ENCODE data around the gene ANKFN1.
"Not testable (repeated sequence)": the region's sequence is repeated elsewhere in the genome, so short reads cannot be mapped to it uniquely, and the experiment has no call there.

The ANKFN1 gene

DNA sequence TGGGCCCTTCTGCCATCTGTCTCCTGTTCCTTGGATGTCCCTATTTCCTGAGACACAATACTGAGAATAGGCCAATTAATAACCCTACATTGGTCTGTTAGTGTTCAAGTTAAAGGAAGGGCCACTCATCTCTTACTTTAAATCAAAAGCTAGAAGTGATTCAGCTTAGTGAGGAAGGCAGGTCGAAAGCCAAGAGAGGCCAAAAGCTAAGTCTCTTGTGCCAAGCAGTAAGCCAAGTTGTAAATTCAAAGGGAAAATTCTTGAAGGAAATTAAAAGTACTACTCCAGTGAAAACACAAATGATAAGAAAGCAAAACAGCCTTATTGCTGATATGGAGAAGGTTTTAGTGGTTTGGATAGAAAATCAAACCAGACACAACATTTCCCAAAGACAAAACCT lies 28.8 kb downstream of the ANKFN1 start:
- no peak for DNase-seq

DNA sequence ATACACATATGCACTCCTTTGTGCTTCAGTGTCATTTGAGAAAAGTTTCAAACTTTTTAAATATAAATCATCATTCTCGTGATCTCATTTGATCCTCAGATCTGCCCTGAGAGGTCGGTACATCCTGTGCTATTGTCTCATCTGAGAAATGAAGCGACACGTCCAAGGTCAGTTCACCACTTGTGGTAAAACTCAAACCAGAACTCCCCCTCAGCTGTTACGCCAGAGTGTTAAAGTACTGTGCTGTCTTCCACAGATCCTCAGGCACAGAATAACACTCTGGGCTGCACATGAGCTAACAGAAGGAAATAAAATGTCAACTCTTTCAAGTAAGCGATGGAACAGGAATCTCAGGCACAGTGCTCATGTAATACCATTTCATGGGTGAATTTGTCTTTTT lies 31.4 kb downstream of the ANKFN1 start:
- no peak for DNase-seq

- no peak for DNase-seq
Measured at GRCh38 chr17:56185491-56186221, 32.4 kb downstream of the ANKFN1 start.

DNA sequence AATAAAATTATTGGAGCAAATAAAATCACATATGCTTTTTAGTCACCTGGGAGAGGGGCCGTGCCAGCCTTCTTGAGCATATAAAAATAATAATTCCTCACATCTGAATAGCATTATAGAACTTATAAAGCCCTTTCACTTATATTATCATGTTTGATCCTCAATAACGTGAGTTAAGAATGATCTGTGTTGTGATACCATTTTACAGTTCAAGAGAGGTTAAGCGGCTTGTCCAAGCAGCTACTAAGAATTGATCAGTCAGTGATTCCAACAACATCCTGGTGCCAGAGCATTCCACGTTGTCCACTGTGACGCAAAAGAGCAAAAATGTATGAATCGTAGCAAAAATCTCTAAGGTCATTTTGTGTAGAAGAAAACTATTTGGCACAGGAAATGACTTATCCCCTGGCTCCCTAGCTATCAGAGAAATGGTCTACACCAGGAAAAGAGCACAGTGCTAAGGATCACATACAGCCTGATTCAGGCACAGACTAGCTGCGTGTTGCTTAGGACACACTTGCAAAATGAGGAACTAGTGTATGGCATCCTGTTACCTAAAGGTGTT lies 33.0 kb downstream of the ANKFN1 start:
- DNase-seq = no peak

DNA sequence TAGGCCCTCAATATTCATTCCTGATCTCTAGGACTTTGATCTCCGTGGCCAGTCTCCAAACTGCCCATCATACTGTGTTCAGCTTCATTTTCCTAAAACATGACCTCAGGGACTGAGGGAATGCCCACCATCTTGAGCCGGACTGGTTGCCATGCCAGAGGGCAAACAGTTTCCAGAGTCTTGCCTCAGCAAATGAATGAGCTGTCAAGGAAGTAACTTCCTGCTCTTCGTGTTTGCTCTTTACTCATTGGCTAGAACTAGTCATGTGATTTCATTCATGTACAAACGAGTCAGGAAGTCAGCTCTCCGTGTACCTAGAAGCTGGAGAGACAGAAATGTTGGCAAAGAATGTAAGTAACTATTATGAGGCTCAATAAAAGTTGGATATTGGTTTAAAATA lies 50.2 kb downstream of the ANKFN1 start:
- no peak for DNase-seq

- no peak for DNase-seq
Measured at GRCh38 chr17:56206351-56206750, 53.1 kb downstream of the ANKFN1 start.

DNA sequence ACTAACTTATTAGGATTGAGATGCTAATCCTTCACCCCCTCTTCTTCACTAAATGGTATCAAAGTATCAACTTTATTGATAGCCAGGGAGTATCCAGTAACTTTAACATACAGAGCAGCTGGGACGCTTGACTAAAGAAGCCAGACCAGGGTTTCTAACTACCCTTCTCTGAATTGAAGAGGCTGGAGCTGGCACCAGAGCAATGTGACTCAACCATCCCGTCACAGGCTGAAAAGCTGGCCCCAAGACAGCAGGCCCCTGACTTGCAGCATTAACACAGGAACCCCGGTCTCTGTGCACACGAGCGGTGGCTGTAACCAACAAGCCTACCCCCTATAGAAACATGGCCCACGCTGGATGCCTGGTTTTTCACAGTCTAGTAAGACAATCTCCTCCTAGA lies 59.8 kb downstream of the ANKFN1 start:
- DNase-seq = no peak

DNA sequence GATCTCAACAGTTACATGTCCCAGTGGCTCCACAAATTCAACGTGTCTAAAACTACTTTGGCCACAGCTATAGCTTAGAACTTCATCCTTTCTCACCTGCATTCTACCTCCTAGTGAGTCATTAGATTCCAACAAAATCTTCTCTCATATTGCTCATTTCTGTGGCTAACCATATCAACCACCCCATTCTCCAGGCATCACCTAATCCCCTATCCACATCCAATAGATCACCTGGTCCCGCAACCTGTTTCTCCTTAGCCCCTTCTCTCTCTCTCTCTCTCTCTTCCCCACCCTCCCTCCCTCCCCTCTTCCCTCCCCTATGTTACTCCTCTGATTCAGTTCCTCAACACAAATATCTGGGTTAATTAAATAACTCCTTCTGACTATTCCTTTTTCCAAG lies 64.6 kb downstream of the ANKFN1 start:
- no peak for DNase-seq

DNA sequence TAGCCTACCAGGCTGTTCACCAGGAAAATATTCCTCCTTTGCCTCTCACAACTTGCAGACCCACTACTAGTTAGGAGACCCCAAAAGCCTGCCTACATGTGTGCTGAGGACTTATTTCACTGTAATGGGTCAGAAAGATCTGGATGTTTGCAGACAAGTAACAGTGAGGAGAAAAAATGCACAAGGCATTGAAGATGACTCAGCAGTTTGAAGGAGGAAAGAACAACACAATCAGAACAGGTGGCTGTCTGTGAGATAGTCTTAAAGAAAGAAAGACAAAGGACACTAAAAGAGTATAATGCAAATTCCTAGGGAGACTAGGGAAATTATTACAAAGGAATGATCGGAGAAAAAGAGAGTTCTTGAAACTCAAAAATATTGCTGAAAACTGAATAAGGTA lies 69.0 kb downstream of the ANKFN1 start:
- DNase-seq = no peak

DNA sequence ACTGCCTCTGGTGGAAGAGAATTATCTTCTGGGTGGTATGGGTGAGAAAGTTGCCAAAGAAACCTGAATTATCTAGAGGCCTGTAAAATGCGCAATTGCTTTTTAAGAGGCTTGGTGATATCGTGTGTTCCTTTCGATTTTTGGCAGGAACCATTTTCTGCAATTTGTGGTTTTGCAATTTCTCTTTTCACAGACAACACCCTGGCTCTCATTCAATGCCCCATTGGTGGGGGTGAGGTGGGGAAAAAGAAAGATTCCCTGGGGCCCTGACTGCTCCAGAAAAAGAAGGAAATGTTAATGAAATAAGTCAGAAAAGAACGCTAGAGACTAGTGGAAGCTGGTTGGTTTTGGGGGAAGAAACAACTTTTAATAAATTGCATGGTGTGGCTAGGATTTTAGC lies 77.4 kb downstream of the ANKFN1 start:
- no peak for DNase-seq

- DNase-seq = no peak
Measured at GRCh38 chr17:56231252-56231651, 78.0 kb downstream of the ANKFN1 start.

GRCh38 chr17:56231693-56232092 lies 78.4 kb downstream of the ANKFN1 start:
- DNase-seq = no peak

GRCh38 chr17:56244268-56244890 lies 91.1 kb downstream of the ANKFN1 start:
- no peak for DNase-seq

GRCh38 chr17:56247816-56248215 lies 94.5 kb downstream of the ANKFN1 start:
- no peak for DNase-seq

- no peak for DNase-seq
Measured at GRCh38 chr17:56257075-56257474, 103.8 kb downstream of the ANKFN1 start.

DNA sequence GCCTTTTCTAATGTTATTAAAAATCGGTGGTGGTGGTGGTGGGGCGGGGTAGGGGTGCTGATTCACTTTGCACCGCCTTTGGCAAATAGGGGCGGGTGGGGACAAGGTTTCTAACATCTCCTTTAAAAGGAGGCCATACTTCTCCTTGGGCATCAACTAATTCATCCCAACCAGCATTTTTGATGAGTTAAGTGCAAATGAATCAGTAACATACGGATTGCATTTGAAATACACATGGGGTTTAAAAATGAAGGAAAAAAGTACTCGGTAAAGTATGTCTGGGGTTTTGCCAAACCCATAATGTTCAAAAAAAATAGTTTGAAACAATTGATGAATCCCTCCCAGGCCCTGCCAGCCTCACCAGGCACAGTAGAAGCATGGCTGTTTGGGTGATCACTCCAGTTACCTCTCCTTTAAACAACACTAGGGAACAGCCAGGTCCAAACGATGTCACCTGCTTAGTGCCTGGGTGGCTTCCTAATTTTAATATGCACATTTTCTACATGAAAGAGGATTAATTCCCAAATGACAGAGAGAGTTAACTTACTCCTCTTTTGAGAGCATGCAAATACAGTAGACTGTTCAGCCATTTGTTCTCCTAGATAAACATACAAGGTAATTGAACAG lies 107.2 kb downstream of the ANKFN1 start:
- no peak for DNase-seq

DNA sequence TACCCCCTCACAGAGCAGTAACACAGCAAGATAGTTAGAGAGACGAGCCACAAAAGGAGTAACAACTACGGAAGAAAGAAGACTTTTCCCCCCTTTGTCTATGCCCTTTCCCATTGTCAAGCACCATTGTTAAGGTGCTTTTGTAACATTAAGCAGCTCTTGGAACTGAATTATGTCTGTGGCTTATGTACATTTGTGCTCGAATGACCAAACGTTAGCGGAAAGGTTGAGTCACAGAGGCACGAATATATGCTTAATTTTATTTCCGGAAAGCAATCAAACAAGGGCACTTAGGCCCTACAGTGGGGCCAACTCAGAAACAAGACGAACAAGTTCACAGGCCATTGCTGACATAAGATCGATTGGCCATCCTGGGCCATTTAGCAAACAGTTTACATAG lies 109.5 kb downstream of the ANKFN1 start:
- no peak for DNase-seq

DNA sequence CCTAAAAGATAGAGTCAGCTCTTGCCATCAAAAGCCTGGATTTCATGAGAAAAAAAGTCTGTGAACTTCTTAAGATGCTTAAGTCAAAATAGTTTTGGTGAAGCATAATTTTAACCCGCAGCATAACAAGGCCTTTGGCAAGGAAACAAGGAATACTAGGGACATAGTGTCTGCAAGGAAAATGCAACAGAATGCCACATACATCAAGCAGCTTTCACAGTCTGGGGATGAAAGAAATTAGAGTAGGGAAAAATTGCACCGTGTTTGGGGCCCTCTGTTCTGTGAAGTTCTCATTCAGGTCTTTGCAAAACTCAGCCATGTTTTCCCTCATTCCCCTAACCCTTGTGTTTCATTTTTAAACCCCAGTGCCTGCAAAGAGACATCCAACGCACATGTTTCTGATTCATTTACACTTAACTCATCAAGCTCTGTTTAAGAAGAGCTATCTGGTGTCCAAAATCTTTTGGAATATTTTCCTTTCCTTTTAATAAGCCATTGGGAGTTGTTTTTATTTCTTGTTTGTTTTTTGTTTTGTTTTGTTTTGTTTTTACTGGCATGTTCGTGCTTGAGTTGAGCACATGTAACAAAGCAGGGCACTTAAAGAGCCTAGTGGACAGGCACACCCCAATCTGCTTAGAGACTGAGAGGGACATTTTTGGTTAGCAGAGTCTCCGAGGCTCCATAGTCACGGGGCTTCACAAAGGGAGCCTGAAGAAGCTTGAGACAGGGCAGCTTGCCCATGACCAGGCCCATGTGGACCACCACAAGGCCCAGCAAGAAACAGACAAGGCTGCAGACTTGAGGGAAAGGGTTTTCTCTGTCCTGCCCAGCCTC lies 116.5 kb downstream of the ANKFN1 start:
- DNase-seq = no peak

- DNase-seq = no peak
Measured at GRCh38 chr17:56274491-56274890, 121.2 kb downstream of the ANKFN1 start.

DNA sequence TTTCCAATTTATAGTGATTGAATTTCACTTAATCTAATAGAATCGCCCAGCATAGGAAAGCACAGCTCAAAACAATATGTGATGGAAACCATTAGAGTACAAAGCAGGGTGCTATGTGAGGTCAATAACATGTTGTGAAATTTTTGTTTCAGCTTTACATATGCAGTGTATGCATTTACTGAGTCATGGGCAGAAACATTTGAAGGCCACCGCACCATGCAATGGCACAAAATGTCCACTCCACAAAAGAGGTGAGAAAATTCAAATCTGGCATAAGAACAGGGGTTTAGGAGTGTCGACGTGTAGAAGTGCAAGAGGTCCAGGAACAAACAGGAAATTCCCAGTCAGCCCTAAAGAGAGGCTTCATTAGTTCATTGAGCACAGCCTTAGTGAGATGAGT lies 131.2 kb downstream of the ANKFN1 start:
- DNase-seq = no peak

DNA sequence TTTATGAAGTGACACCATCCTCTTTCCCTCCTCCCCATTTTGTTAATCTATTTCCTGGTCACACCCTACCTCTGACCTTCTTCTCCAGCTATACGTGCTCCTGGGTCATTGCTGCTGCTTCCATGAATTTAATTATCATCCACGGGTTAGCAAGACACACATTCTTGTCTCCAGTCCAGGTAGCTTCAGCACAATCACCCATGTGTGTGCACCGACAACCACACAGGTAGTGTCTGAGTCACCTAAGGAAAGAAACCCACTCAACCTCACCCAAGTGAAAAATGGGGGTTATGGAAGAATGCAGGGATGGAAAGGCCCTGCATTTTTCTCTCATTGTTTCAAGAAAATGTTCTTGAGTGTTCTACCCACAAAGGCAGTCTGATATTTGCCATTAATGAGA lies 135.5 kb downstream of the ANKFN1 start:
- DNase-seq = not testable (repeated sequence)

DNA sequence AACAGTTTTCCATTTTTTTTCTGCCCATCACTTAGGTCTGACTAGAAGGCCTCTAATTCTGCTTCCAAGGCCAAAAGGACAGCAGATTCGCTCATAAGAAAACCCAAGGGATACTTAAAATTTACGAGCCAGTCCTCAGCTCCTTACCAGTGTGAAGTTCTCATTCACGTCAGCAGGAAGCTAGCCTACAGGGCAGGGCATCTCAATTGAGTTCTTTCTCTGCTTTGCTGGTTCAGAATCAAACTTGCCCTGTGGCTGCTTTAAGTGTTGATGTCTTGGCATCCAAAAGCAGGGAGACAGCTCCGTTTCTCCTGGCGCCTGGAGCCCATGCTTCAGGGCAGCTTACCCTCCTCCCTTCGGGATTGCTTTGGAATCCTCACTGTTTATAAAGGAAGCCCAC lies 136.0 kb downstream of the ANKFN1 start:
- DNase-seq = no peak
